Activated CD4-positive, CD25-positive, alpha-beta regulatory T cell treated with anti-CD3 and anti-CD28 coated beads, Interleukin-2, amount 50 U/mL, for 16 hours (primary cell): ENCODE measurements around the gene PLEKHG5.

ENCODE experiments used
- DNase-seq: peaks from one replicate; pipeline ENCODE4 v3.0.0-alpha.2; 2020; ENCODE audit warnings: low read depth, low spot score

PLEKHG5 gene

GRCh38 chr1:6477039-6477820 is 14.2 kb downstream of the PLEKHG5 start:
- DNase-seq, result no peak

- DNase-seq, result no peak
Measured at GRCh38 chr1:6476483-6476882, 15.0 kb downstream of the PLEKHG5 start.

GRCh38 chr1:6475381-6476133 is 15.9 kb downstream of the PLEKHG5 start:
- DNase-seq, result peak; percentile 77

- no peak for DNase-seq
Measured at GRCh38 chr1:6474815-6475282, 16.6 kb downstream of the PLEKHG5 start.

GRCh38 chr1:6473974-6474814 is 17.3 kb downstream of the PLEKHG5 start:
- no peak for DNase-seq

- DNase-seq, result no peak
Measured at GRCh38 chr1:6473156-6473555, 18.3 kb downstream of the PLEKHG5 start.

- DNase-seq, result no peak
Measured at GRCh38 chr1:6472391-6472790, 19.1 kb downstream of the PLEKHG5 start.

- no peak for DNase-seq
Measured at GRCh38 chr1:6471970-6472368, 19.5 kb downstream of the PLEKHG5 start.

GRCh38 chr1:6471086-6471969 is 20.1 kb downstream of the PLEKHG5 start:
- DNase-seq, result no peak

GRCh38 chr1:6470132-6471085 is 21.1 kb downstream of the PLEKHG5 start:
- no peak for DNase-seq

GRCh38 chr1:6468729-6469461 is 22.6 kb downstream of the PLEKHG5 start:
- DNase-seq, result no peak

- DNase-seq, result no peak
Measured at GRCh38 chr1:6467744-6468688, 23.5 kb downstream of the PLEKHG5 start.

GRCh38 chr1:6467224-6467623 is 24.2 kb downstream of the PLEKHG5 start:
- DNase-seq, result no peak

- no peak for DNase-seq
Measured at GRCh38 chr1:6466751-6467150, 24.7 kb downstream of the PLEKHG5 start.

- DNase-seq, result no peak
Measured at GRCh38 chr1:6466023-6466422, 25.4 kb downstream of the PLEKHG5 start, which contains the start of gene TNFRSF25. Gene TNFRSF25, minus strand, starts transcription at chr1:6466173. Its CDS starts 66 bp downstream, at chr1:6466107.

GRCh38 chr1:6465461-6466005 is 25.9 kb downstream of the PLEKHG5 start:
- DNase-seq, result no peak

- no peak for DNase-seq
Measured at GRCh38 chr1:6464915-6465314, 26.6 kb downstream of the PLEKHG5 start.

- DNase-seq, result no peak
Measured at GRCh38 chr1:6464514-6464836, 27.0 kb downstream of the PLEKHG5 start.
